ENCODE results near the gene MYL12A. TPM values are rescaled to one million over a fixed set of nuclear protein-coding genes. Genes with fewer than 3 reads are reported as not detected.

Gene MYL12A
- total RNA-seq, 2 donors from 2014 or later: 102 to 174 TPM

DNA sequence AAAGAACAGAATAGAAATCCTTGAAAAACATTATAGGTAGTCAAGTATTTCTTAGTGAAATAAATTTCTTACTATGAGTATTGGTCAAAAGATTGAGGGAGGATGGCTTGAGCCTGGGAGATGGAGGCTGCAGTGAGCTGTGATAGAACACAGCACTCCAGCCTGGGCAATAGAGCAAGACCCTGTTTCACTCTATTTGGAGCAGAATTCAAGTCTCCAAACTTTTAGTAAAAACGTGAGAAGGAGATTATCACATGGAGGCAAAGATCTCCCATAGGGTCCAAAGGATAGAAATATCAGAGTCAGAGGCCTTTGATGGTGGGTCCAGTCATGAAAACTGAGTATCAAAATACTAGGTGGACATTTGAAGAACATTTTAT lies 2.4 kb upstream of the MYL12A start:
- no peaks in the 10 kb centered on the region for H3K9me3 ChIP-seq
- H3K27ac ChIP-seq: peak overlapping the region in 2 of 4 donors; percentile 99
- H3K4me3 ChIP-seq: no peak overlapping the region
- TF ChIP-seq, protein P1, sequence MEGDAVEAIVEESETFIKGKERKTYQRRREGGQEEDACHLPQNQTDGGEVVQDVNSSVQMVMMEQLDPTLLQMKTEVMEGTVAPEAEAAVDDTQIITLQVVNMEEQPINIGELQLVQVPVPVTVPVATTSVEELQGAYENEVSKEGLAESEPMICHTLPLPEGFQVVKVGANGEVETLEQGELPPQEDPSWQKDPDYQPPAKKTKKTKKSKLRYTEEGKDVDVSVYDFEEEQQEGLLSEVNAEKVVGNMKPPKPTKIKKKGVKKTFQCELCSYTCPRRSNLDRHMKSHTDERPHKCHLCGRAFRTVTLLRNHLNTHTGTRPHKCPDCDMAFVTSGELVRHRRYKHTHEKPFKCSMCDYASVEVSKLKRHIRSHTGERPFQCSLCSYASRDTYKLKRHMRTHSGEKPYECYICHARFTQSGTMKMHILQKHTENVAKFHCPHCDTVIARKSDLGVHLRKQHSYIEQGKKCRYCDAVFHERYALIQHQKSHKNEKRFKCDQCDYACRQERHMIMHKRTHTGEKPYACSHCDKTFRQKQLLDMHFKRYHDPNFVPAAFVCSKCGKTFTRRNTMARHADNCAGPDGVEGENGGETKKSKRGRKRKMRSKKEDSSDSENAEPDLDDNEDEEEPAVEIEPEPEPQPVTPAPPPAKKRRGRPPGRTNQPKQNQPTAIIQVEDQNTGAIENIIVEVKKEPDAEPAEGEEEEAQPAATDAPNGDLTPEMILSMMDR (IDR thresholded peaks at IDR 0.05): no peak
- no peak for TF ChIP-seq POLR2A (IDR thresholded peaks at IDR 0.05)
- no peak for ATAC-seq
- 31 to 55% methylated on average over 1 of the region's 1 CpG for WGBS, 2 donors
- no peaks in the 10 kb centered on the region for H3K27me3 ChIP-seq
- H3K4me1 ChIP-seq: peaks cover 33% of the 10 kb centered on the region
- no peaks in the 10 kb centered on the region for H3K36me3 ChIP-seq (replicated peaks in 1 of 2; ENCODE audit: insufficient read depth in 1 of 2, low read depth in 2 of 2)
- intact Hi-C loops (cut with DNase I): loop anchor here (5.0 to 10.0 kb wide), 2 partner anchors 90 to 313 kb away; no protein-coding TSS in a partner anchor
- no peak for DNase-seq

DNA sequence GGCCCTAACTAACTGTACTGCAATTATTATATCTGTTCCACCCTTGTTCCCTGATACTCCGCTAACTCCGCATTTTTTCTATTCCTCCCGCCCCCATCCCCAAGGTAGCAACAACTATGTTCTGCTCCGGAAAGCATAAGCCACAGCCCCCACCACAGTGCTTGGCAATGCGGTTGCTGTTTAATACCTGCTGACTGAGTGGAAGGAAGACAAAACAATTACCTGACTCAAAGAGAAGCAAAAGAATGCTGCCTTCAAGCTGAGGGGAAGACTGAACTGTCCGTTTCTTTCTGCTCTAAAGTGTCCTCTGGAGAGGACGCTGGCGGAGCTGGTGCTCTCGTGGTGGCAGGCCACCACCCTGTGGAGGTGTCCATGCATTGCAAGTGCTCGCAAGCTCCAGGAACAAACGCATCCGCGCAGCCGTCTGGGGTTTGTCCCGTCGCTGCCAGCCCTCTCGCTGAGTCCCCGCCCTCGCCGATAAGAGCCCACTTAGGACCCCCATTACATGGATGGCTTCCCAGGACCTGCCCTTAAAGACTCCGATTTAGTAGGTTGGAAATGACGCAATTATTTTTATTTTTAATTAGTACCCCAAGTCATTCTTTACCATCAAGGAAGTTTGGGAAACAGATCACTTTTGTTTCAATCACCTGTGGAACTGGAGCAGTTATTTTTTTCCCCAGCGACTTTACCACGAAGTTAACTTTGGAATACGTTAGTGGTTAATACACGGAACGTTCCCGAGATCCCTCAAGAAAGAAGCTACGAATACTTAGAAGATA lies 1.6 kb upstream of the MYL12A start:
- Histone ChIP-seq H3K4me1 (peaks cover 38% of the 10 kb centered on the region), H3K36me3 (replicated peaks in 1 of 2; ENCODE audit: insufficient read depth in 1 of 2, low read depth in 2 of 2) (no peaks in the 10 kb centered on the region), H3K9me3 (no peaks in the 10 kb centered on the region), H3K27me3 (no peaks in the 10 kb centered on the region), H3K4me3 (peak overlapping the region; percentile 12 to 13), H3K27ac (peak overlapping the region; percentile 98 to 99 (median 99))
- peak in 1 of 3 donors; percentile 22 for TF ChIP-seq POLR2A (IDR thresholded peaks at IDR 0.05)
- TF ChIP-seq, protein P1 (IDR thresholded peaks at IDR 0.05): peak; percentile 92 to 99 (median 97)
- DNase-seq (peak; percentile 91 to 94 (median 92)), ATAC-seq (peak; percentile 71)
- 2 to 6% methylated on average over 23 to 29 of the region's 29 CpGs for WGBS, 2 donors
- intact Hi-C loops (cut with DNase I): loop anchor here (5.0 to 10.0 kb wide), 2 partner anchors 91 to 314 kb away; no protein-coding TSS in a partner anchor

DNA sequence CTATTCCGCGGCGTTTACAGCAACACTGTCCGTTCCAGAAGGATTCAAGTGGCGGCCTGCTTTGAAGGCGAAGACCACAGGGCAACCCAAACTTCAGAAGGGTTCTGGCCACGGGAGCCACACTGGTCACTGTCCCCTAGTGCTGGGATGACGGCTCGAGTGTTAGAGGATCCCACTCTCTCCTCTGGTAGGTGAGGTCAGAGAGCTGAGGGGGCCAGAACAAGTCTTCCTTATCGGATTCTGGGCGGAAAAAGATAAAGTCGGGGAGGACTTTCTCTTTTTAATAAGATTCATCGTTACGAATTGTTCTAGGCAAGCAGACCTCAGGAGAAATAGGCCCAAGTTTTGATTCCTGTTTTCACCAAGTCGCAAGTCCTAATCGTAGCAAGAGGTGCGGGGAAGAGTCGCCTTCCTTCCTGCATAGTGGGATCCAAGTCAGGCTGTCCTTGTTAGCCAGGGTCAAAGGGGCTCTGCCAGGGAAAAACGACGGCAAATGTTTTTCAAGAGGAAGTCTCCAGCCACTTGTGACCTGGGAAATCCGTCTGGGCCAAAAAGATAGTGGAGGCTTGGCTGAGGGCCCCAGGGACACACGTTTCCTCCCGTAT lies 864 bp upstream of the MYL12A start:
- no peaks in the 10 kb centered on the region for H3K27me3 ChIP-seq
- H3K36me3 ChIP-seq (replicated peaks in 1 of 2; ENCODE audit: insufficient read depth in 1 of 2, low read depth in 2 of 2): no peaks in the 10 kb centered on the region
- ATAC-seq: no peak
- no peaks in the 10 kb centered on the region for H3K9me3 ChIP-seq
- peaks cover 44% of the 10 kb centered on the region for H3K4me1 ChIP-seq
- peak overlapping the region; percentile 98 to 99 (median 99) for H3K27ac ChIP-seq
- intact Hi-C loops (cut with DNase I): loop anchor here (5.0 to 10.0 kb wide), 2 partner anchors 92 to 314 kb away; no protein-coding TSS in a partner anchor
- TF ChIP-seq, protein P1 (IDR thresholded peaks at IDR 0.05): no peak
- peak; percentile 44 to 74 (median 65) for TF ChIP-seq POLR2A (IDR thresholded peaks at IDR 0.05)
- DNase-seq: peak; percentile 31 to 56 (median 46)
- WGBS, 2 donors: 11 to 14% methylated on average over 22 to 23 of the region's 23 CpGs
- peak overlapping the region; percentile 12 to 13 for H3K4me3 ChIP-seq

DNA sequence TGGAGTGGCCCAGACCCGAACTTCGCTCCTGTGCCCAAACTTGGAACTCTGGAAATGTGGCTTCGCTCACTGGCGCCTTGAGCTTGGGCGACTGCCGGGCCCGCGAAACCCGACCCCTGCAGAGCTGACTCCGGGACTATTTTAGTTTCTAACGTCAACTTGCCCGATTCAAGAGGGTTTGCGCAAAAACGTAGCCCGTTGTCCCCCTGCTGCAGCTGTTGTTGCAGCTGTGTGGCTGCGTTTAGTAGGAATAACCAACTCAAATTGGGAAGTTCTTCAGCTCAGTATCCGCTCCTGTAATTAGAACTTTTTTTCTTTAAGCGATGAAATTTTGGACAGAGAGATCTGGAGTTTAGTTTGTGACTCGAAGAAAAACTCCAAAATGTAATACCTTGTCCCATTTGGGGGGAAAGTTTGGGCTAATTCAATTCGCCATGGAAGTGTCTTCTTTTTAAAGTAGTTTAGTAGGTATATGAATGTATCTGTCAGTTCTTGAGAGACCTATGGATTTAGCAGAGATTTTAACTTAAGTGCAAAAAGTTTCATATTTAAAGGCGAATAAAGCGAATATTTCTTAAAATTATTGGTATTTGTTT lies 559 bp downstream of the MYL12A start:
- Histone ChIP-seq H3K36me3 (replicated peaks in 1 of 2; ENCODE audit: insufficient read depth in 1 of 2, low read depth in 2 of 2) (no peaks in the 10 kb centered on the region), H3K27me3 (no peaks in the 10 kb centered on the region), H3K9me3 (no peaks in the 10 kb centered on the region), H3K4me3 (peak overlapping the region; percentile 59 to 89), H3K4me1 (peaks cover 58% of the 10 kb centered on the region), H3K27ac (peak overlapping the region; percentile 98 to 99 (median 99))
- 0% methylated on average over 12 to 22 of the region's 22 CpGs for WGBS, 2 donors
- ATAC-seq (no peak), DNase-seq (peak in 1 of 4 donors; percentile 55)
- intact Hi-C loops (cut with DNase I): loop anchor here (5.0 to 10.0 kb wide), 2 partner anchors 93 to 316 kb away; no protein-coding TSS in a partner anchor
- no peak for TF ChIP-seq POLR2A (IDR thresholded peaks at IDR 0.05)
- TF ChIP-seq, protein P1 (IDR thresholded peaks at IDR 0.05): no peak

Data from body of pancreas (tissue), 4 donors.